A549 (cell line): Measurements from ENCODE around the gene ANKRD40CL. TPM values are rescaled to one million over a fixed set of nuclear protein-coding genes. Genes with fewer than 3 reads are reported as not detected.

Experiments
- ATAC-seq, 2 experiments: fragments of 200-7000 bp in 1 of 2; fragments of >200 bp in 1 of 2; cut with Nextera tagmentation in 1 of 2; cut with Tn5 transposase in 1 of 2; 3 replicates each; pipeline versions ENCODE4 v1.8.0 to v1.9.1; 2018 to 2020; ENCODE audit warnings: mild to moderate bottlenecking in 1 of 2, moderate library complexity in 1 of 2
- CTCF ChIA-PET: fragments of 300-600 bp; sonication (Branson Sonifier 250); formaldehyde crosslinking; extraction: SDS; loops from one replicate; lab custom pipeline; 2021; ENCODE audit warnings: antibody characterized with exemption, inconsistent platforms; lab: Yijun Ruan, JAX
- POLR2A ChIA-PET: fragments of 350-600 bp; formaldehyde crosslinking; extraction: SDS; loops from one replicate; lab custom pipeline; 2021; ENCODE audit warnings: antibody characterized with exemption, inconsistent platforms; lab: Yijun Ruan, JAX
- DNase-seq, 2 experiments: peaks; one replicate each; pipeline versions ENCODE4 v3.0.0 to v3.0.0-alpha.2; 2011 to 2016; ENCODE audit warnings: low read depth in 1 of 2, low spot score in 1 of 2
- FAIRE-seq: peaks from 2 replicates; lab custom pipeline; 2011; peaks lifted over from hg19 to GRCh38; lab: Jason Lieb, UNC
- H3K27ac ChIP-seq, 2 experiments: fragments of >200 bp; sonication (Bioruptor Twin); formaldehyde crosslinking; 3 replicates each; pipeline ENCODE4 v1.5.1; 2016 to 2017
- H3K4me1 ChIP-seq: fragments of >200 bp; sonication (Bioruptor Twin); formaldehyde crosslinking; 3 replicates; pipeline ENCODE4 v1.6.1; 2016
- H3K4me2 ChIP-seq: fragments of >200 bp; sonication (Bioruptor Twin); formaldehyde crosslinking; 3 replicates; pipeline ENCODE4 v1.6.1; 2016
- H3K4me3 ChIP-seq: fragments of >200 bp; sonication (Bioruptor Twin); formaldehyde crosslinking; 3 replicates; pipeline ENCODE4 v1.5.1; 2016
- H3K9me3 ChIP-seq: fragments of >200 bp; sonication (Bioruptor Twin); formaldehyde crosslinking; 3 replicates; pipeline ENCODE4 v1.6.1; 2016
- CHD2 ChIP-seq: fragments of 150-350 bp; IDR thresholded peaks from 2 replicates; pipeline ENCODE4 v1.6.1; 2014; ENCODE audit warnings: low read length; ENCODE audit not compliant: partially characterized antibody
- FOSB ChIP-seq: fragments of 250-450 bp; sonication (Bioruptor Pico); IDR thresholded peaks from 2 replicates; pipeline ENCODE4 v1.5.0; 2020; ENCODE audit warnings: mild to moderate bottlenecking, moderate library complexity
- FOSL2 ChIP-seq, 2 experiments: fragments of 450-650 bp in 1 of 2; fragments of >200 bp in 1 of 2; sonication (Bioruptor Twin) in 1 of 2; formaldehyde crosslinking; IDR thresholded peaks; 2 replicates each; pipeline versions ENCODE4 v1.5.0 to v1.6.1; 2016 to 2020; ENCODE audit warnings: mild to moderate bottlenecking in 1 of 2, moderate library complexity in 1 of 2
- FOXS1 ChIP-seq: fragments of 250-450 bp; sonication (Bioruptor Pico); IDR thresholded peaks from 2 replicates; pipeline ENCODE4 v1.5.0; 2020; ENCODE audit warnings: mild to moderate bottlenecking, moderate library complexity
- KDM1A ChIP-seq: fragments of 200-600 bp; sonication (generic); IDR thresholded peaks from 2 replicates; pipeline ENCODE4 v1.6.1; 2016; ENCODE audit warnings: low read depth, mild to moderate bottlenecking
- MAZ ChIP-seq: fragments of 150-350 bp; IDR thresholded peaks from 2 replicates; pipeline ENCODE4 v1.6.1; 2014; ENCODE audit warnings: antibody characterized with exemption, low read depth, low read length, borderline replicate concordance
- NFE2L2 ChIP-seq: fragments of 150-350 bp; conservative IDR thresholded peaks from 2 replicates; pipeline ENCODE4 v1.6.1; 2014; ENCODE audit warnings: low read length
- NPAS2 ChIP-seq: fragments of 250-450 bp; sonication (Bioruptor Pico); IDR thresholded peaks from 2 replicates; pipeline ENCODE4 v1.8.0; 2022; ENCODE audit warnings: mild to moderate bottlenecking, moderate library complexity, borderline replicate concordance
- POLR2A ChIP-seq: IDR thresholded peaks from 2 replicates; pipeline ENCODE4 v1.6.1; 2012; ENCODE audit warnings: mild to moderate bottlenecking, low read length
- POLR2AphosphoS2 ChIP-seq: conservative IDR thresholded peaks from 2 replicates; pipeline ENCODE4 v1.6.1; 2012; ENCODE audit warnings: low read length, improper control_type of control experiment, inconsistent platforms
- RAD21 ChIP-seq, 2 experiments: fragments of >200 bp in 1 of 2; sonication (Bioruptor Twin) in 1 of 2; formaldehyde crosslinking in 1 of 2; IDR thresholded peaks in 1 of 2; conservative IDR thresholded peaks in 1 of 2; 2 replicates in 1 of 2; 3 replicates in 1 of 2; pipeline ENCODE4 v1.6.1; 2012 to 2018; ENCODE audit warnings: inconsistent platforms in 1 of 2
- RARB ChIP-seq: fragments of 250-450 bp; sonication (Bioruptor Pico); IDR thresholded peaks from 2 replicates; pipeline ENCODE4 v1.8.0; 2021; ENCODE audit warnings: mild to moderate bottlenecking, moderate library complexity
- RCOR1 ChIP-seq: fragments of 150-350 bp; IDR thresholded peaks from 2 replicates; pipeline ENCODE4 v1.6.1; 2014; ENCODE audit warnings: antibody characterized with exemption, low read length, low read depth
- TFCP2L1 ChIP-seq: fragments of 250-450 bp; sonication (Bioruptor Pico); IDR thresholded peaks from 2 replicates; pipeline ENCODE4 v1.5.0; 2021; ENCODE audit warnings: mild to moderate bottlenecking
- TP53 ChIP-seq: fragments of 250-450 bp; sonication (Bioruptor Pico); IDR thresholded peaks from 2 replicates; pipeline ENCODE4 v1.5.0; 2021; ENCODE audit warnings: mild to moderate bottlenecking, moderate library complexity
- ZNF302 ChIP-seq: fragments of 250-450 bp; sonication (Bioruptor Pico); IDR thresholded peaks from 2 replicates; pipeline ENCODE4 v1.9.0; 2021; ENCODE audit warnings: inconsistent platforms, mild to moderate bottlenecking, moderate library complexity
- whole genome bisulfite sequencing: methylation state at CpG from one replicate; pipeline ENCODE4 v1.1.6; 2017; ENCODE audit errors: missing lambda C conversion rate; 5-methylcytosine and 5-hydroxymethylcytosine counted together
- polyA plus RNA-seq, 4 experiments: library from polyadenylated mRNA; depleted of rRNA in 3 of 4; stranded (reverse); fragments of >200 nt; fragmentation: RNase III in 1 of 4; extraction: RNeasy Plus Mini Kit Qiagen cat#74134 plus additional on column Dnase treatment in 1 of 4; gene quantifications; 2 replicates in 3 of 4; 3 replicates in 1 of 4; pipeline ENCODE4 v1.2.3, GENCODE V29; 2011 to 2017
- TF ChIP-seq, protein P1 (sequence below): fragments of >200 bp; sonication (Bioruptor Twin); formaldehyde crosslinking; IDR thresholded peaks from 3 replicates; pipeline ENCODE4 v1.6.1; 2016
- TF ChIP-seq, protein P2 (sequence below): IDR thresholded peaks from 2 replicates; pipeline ENCODE4 v1.6.1; 2012
- TF ChIP-seq, protein P3 (sequence below): fragments of 200-600 bp; sonication (generic); IDR thresholded peaks from 2 replicates; pipeline ENCODE4 v1.6.1; 2016; ENCODE audit warnings: antibody characterized with exemption, mild to moderate bottlenecking, moderate library complexity
- TF ChIP-seq, protein P4 (sequence below): IDR thresholded peaks from 2 replicates; pipeline ENCODE4 v1.6.1; 2012; ENCODE audit warnings: low read depth, borderline replicate concordance

ANKRD40CL gene
- polyA plus RNA-seq, 2 of the 4 experiments (the other 2 are of a cell fraction): 0.13 to 0.18 TPM

DNA sequence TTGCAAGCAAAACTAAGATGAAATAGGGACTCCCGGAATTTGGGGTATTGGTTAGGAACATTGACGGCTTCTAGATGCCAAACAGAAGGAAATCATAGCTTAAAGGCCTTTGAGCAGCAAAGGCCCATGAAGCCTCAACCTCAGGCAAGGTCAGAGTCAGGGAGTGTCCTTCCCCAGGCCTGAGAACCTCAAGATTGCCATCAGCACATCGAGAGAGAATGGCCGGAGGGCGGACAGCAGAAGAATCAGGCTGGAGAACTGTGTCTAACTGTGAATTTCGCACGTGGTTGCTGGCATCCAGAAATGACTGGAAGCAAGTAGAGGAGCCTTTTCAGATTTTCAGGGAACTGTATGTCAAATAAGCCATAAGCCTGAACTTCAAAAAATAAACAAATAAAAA, 24.8 kb upstream of the ANKRD40CL start (continued):
- TF ChIP-seq KDM1A (no peak), POLR2A (no peak), TP53 (CRISPR knock-in tag) (no peak), MAZ (no peak)

DNA sequence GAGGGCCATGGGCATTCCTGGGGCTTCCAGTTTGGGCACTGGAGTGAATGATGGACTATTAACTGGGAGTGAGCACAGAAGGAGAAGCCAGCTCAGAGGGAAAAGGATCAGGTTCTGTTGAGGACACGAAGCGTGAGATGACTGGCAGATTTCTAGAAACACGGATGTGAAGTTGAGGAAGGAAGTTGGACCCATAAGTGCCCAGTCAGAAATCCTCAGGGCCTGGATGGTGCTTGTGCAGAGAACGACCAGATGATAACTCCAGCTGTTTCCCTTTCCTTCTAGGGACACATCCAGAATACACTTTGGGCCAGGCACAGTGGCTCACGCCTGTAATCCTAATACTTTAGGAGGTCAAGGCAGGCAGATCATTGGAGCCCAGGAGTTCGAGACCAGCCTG, 23.3 kb upstream of the ANKRD40CL start:
- no peaks in the 10 kb centered on the region for H3K4me1 ChIP-seq
- ChIA-PET POLR2A (interaction anchor here (0.5 to 1.2 kb wide), 2 partner anchors 11 to 71 kb away, joined by 3 read pairs; partner anchors contain the start of gene LUC7L3), CTCF (interaction anchor here (0.6 to 4.0 kb wide), 12 partner anchors 7 to 210 kb away, joined by 3 to 28 read pairs (median 4); no protein-coding TSS in a partner anchor)
- DNase-seq (no peak), ATAC-seq (no peak), FAIRE-seq (no peak)
- no peaks in the 10 kb centered on the region for H3K9me3 ChIP-seq
- 78% methylated on average over 6 of the region's 6 CpGs for WGBS
- no peak overlapping the region for H3K4me2 ChIP-seq
- peak; percentile 70; the same call in 1 of the 2 replicates for TF ChIP-seq NFE2L2
- TF ChIP-seq, protein P1, sequence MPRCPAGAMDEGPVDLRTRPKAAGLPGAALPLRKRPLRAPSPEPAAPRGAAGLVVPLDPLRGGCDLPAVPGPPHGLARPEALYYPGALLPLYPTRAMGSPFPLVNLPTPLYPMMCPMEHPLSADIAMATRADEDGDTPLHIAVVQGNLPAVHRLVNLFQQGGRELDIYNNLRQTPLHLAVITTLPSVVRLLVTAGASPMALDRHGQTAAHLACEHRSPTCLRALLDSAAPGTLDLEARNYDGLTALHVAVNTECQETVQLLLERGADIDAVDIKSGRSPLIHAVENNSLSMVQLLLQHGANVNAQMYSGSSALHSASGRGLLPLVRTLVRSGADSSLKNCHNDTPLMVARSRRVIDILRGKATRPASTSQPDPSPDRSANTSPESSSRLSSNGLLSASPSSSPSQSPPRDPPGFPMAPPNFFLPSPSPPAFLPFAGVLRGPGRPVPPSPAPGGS: no peak
- H3K4me3 ChIP-seq: no peak overlapping the region
- no peak overlapping the region for H3K27ac ChIP-seq

DNA sequence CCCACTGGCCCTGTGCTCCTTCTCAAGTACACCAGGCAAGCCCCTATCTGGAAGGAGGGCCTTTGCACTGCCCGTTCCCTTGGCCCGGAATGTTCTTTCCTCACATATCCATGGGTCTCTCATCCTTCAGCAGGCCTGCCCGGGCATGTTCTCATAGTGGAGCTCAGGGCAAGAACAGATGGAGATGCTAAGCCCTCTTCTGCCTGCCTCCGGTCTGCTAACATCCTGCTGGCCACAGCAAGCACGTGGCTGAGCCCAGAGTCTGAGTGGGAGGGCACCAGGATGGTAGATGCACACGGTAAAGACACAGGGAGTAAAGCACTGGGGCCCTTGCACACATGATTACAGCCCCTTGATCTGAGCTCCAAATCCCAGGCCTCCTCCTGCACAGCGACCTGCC, 19.8 kb upstream of the ANKRD40CL start:
- POLR2A ChIA-PET: no interaction called here
- ATAC-seq: no peak
- Histone ChIP-seq H3K27ac (peak overlapping the region; percentile 21 to 61; a peak in 3 of 6 replicates), H3K9me3 (no peaks in the 10 kb centered on the region), H3K4me3 (no peak overlapping the region), H3K4me1 (0 out of 3 replicates have a peak, but pooled peaks cover 3% of the 10 kb centered on the region), H3K4me2 (no peak overlapping the region)
- CTCF ChIA-PET: interaction anchor here (0.6 to 10.7 kb wide), 18 partner anchors 10 to 366 kb away, joined by 3 to 324 read pairs (median 6); partner anchors contain the start of genes ANKRD40CL, NME1 and WFIKKN2
- TF ChIP-seq, protein P2, sequence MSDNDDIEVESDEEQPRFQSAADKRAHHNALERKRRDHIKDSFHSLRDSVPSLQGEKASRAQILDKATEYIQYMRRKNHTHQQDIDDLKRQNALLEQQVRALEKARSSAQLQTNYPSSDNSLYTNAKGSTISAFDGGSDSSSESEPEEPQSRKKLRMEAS: no peak
- TF ChIP-seq NPAS2 (CRISPR knock-in tag): no peak
- no peak for TF ChIP-seq RARB (CRISPR knock-in tag)
- TF ChIP-seq CHD2: no peak
- no peak for TF ChIP-seq FOSB (CRISPR knock-in tag)
- TF ChIP-seq, protein P3, sequence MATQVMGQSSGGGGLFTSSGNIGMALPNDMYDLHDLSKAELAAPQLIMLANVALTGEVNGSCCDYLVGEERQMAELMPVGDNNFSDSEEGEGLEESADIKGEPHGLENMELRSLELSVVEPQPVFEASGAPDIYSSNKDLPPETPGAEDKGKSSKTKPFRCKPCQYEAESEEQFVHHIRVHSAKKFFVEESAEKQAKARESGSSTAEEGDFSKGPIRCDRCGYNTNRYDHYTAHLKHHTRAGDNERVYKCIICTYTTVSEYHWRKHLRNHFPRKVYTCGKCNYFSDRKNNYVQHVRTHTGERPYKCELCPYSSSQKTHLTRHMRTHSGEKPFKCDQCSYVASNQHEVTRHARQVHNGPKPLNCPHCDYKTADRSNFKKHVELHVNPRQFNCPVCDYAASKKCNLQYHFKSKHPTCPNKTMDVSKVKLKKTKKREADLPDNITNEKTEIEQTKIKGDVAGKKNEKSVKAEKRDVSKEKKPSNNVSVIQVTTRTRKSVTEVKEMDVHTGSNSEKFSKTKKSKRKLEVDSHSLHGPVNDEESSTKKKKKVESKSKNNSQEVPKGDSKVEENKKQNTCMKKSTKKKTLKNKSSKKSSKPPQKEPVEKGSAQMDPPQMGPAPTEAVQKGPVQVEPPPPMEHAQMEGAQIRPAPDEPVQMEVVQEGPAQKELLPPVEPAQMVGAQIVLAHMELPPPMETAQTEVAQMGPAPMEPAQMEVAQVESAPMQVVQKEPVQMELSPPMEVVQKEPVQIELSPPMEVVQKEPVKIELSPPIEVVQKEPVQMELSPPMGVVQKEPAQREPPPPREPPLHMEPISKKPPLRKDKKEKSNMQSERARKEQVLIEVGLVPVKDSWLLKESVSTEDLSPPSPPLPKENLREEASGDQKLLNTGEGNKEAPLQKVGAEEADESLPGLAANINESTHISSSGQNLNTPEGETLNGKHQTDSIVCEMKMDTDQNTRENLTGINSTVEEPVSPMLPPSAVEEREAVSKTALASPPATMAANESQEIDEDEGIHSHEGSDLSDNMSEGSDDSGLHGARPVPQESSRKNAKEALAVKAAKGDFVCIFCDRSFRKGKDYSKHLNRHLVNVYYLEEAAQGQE: no peak
- TF ChIP-seq RCOR1: no peak
- TF ChIP-seq, protein P4, sequence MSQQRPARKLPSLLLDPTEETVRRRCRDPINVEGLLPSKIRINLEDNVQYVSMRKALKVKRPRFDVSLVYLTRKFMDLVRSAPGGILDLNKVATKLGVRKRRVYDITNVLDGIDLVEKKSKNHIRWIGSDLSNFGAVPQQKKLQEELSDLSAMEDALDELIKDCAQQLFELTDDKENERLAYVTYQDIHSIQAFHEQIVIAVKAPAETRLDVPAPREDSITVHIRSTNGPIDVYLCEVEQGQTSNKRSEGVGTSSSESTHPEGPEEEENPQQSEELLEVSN: no peak
- TF ChIP-seq POLR2AphosphoS2: no peak
- no peak for TF ChIP-seq FOSL2 (IDR thresholded peaks at IDR 0.05)
- no peak for TF ChIP-seq FOSL2 (CRISPR knock-in tag; IDR thresholded peaks at IDR 0.05)
- TF ChIP-seq FOXS1 (CRISPR knock-in tag): no peak
- TF ChIP-seq TFCP2L1 (CRISPR knock-in tag): no peak
- no peak for TF ChIP-seq ZNF302 (CRISPR knock-in tag)
- no peak for TF ChIP-seq RAD21 (conservative IDR thresholded peaks at IDR 0.05 in 1 of 2, IDR thresholded peaks at IDR 0.05 in 1 of 2)
- FAIRE-seq: no peak
- DNase-seq: no peak
- 75% methylated on average over 7 of the region's 7 CpGs for WGBS
